ENCODE measurements around the gene MEGF10.

- no peak for TF ChIP-seq ARNT (IDR thresholded peaks at IDR 0.05)
- no peak for TF ChIP-seq FOXA1 (IDR thresholded peaks at IDR 0.05)
- TF ChIP-seq FOXK2 (IDR thresholded peaks at IDR 0.05): no peak
- no peak for TF ChIP-seq SP1 (IDR thresholded peaks at IDR 0.05)
- no peak for TF ChIP-seq BHLHE40 (IDR thresholded peaks at IDR 0.05; ENCODE audit: borderline replicate concordance)
- no peak for TF ChIP-seq TARDBP (IDR thresholded peaks at IDR 0.05)
Measured at GRCh38 chr5:127307868-127308267, 17.3 kb downstream of the MEGF10 start.

Measured in HEK293T (cell line).